Mesendoderm (in vitro differentiated cells): ENCODE measurements around the gene TENM4.

Experiments
- DNase-seq: peaks from one replicate; pipeline ENCODE4 v3.0.0; 2013
- H2AK5ac ChIP-seq: 2 replicates; pipeline ENCODE4 v1.6.1; 2013; ENCODE audit warnings: low read length, inconsistent platforms
- H2BK120ac ChIP-seq: 2 replicates; pipeline ENCODE4 v1.6.1; 2013; ENCODE audit warnings: low read depth, mild to moderate bottlenecking, low read length, moderate library complexity, mixed read lengths
- H2BK15ac ChIP-seq: replicated peaks from 2 replicates; pipeline ENCODE4 v1.6.1; 2013; ENCODE audit warnings: low read depth, mild to moderate bottlenecking, moderate library complexity
- H2BK5ac ChIP-seq: 2 replicates; pipeline ENCODE4 v1.6.1; 2013; ENCODE audit warnings: low read length, inconsistent platforms
- H3K18ac ChIP-seq: 2 replicates; pipeline ENCODE4 v1.6.1; 2013; ENCODE audit warnings: mild to moderate bottlenecking, low read length, mixed read lengths
- H3K23ac ChIP-seq: one replicate; pipeline ENCODE4 v1.6.1; 2013; ENCODE audit warnings: low read length
- H3K27ac ChIP-seq: 2 replicates; pipeline ENCODE4 v1.5.1; 2013; ENCODE audit warnings: low read depth, mild to moderate bottlenecking, inconsistent platforms, low read length, moderate library complexity
- H3K27me3 ChIP-seq: 2 replicates; pipeline ENCODE4 v1.6.1; 2013; ENCODE audit warnings: low read length, control low read depth, mild to moderate bottlenecking, inconsistent platforms; ENCODE audit not compliant: insufficient read depth, poor library complexity
- H3K36me3 ChIP-seq: 2 replicates; pipeline ENCODE4 v1.6.1; 2013; ENCODE audit warnings: low read length, inconsistent platforms; ENCODE audit not compliant: control insufficient read depth, insufficient read depth
- H3K4ac ChIP-seq: one replicate; pipeline ENCODE4 v1.6.1; 2013; ENCODE audit warnings: low read depth, mild to moderate bottlenecking, low read length, moderate library complexity
- H3K4me1 ChIP-seq: 2 replicates; pipeline ENCODE4 v1.6.1; 2013; ENCODE audit warnings: low read depth, low read length, inconsistent platforms; ENCODE audit not compliant: control insufficient read depth
- H3K4me2 ChIP-seq: 2 replicates; pipeline ENCODE4 v1.6.1; 2013; ENCODE audit warnings: low read length
- H3K4me3 ChIP-seq: 2 replicates; pipeline ENCODE4 v1.5.1; 2013; ENCODE audit warnings: mild to moderate bottlenecking, low read length
- H3K56ac ChIP-seq: one replicate; pipeline ENCODE4 v1.6.1; 2013; ENCODE audit warnings: low read length
- H3K79me1 ChIP-seq: 2 replicates; pipeline ENCODE4 v1.6.1; 2013; ENCODE audit warnings: low read length, inconsistent platforms
- H3K79me2 ChIP-seq: 2 replicates; pipeline ENCODE4 v1.6.1; 2013; ENCODE audit warnings: mild to moderate bottlenecking, low read length; ENCODE audit not compliant: control insufficient read depth, insufficient read depth
- H3K9ac ChIP-seq: 2 replicates; pipeline ENCODE4 v1.6.1; 2013; ENCODE audit warnings: low read length, inconsistent platforms
- H4K5ac ChIP-seq: one replicate; pipeline ENCODE4 v1.6.1; 2013; ENCODE audit warnings: low read length
- H4K8ac ChIP-seq: one replicate; pipeline ENCODE4 v1.6.1; 2013; ENCODE audit warnings: low read depth, mild to moderate bottlenecking, control low read depth, low read length, moderate library complexity
- WGBS: extraction: QIAGEN DNeasy Blood & Tissue Kit; methylation state at CpG from one replicate; pipeline ENCODE4 v1.1.7; 2013; ENCODE audit warnings: low lambda C conversion rate, missing lambda C conversion rate; ENCODE audit not compliant: insufficient coverage; ENCODE audit errors: extremely low coverage; 5-methylcytosine and 5-hydroxymethylcytosine counted together

Gene TENM4

DNA sequence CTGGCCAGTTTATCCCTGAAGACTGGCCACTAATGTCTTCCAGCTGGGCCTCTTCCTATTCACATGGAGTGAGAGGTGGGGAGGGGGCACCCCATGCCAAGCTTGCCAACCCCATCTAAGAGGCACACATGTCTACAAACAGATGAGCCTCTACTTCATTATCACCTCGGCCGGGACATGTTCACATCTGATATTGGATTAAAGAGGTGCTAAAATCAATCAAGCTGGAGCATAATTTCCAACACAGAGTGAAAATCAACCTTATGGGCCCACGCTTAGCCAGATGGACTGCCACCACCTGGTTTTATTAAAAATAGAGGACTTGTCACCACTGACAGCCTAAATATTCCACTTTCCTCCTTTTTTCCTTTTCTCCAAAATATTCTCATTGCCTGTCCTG is 703.5 kb downstream of the TENM4 start:
- no peak overlapping the region for H2AK5ac ChIP-seq
- H3K9ac ChIP-seq = no peak overlapping the region
- no peaks in the 10 kb centered on the region for H3K79me2 ChIP-seq
- no peaks in the 10 kb centered on the region for H3K79me1 ChIP-seq
- no peaks in the 10 kb centered on the region for H3K36me3 ChIP-seq
- H2BK120ac ChIP-seq = no peak overlapping the region
- H2BK5ac ChIP-seq = no peak overlapping the region
- H3K18ac ChIP-seq = no peak overlapping the region
- no peak overlapping the region for H3K27ac ChIP-seq
- H2BK15ac ChIP-seq = no peak overlapping the region
- H3K27me3 ChIP-seq = no peaks in the 10 kb centered on the region
- peaks cover 5% of the 10 kb centered on the region for H3K4me1 ChIP-seq
- H4K8ac ChIP-seq = no peak overlapping the region
- no peak overlapping the region for H3K56ac ChIP-seq
- H3K4me2 ChIP-seq = no peak overlapping the region
- no peak overlapping the region for H4K5ac ChIP-seq
- no CpG with 5 or more reads among the region's 3 CpGs for WGBS
- no peak overlapping the region for H3K4me3 ChIP-seq
- no peak for DNase-seq
- H3K4ac ChIP-seq = no peak overlapping the region
- H3K23ac ChIP-seq = no peak overlapping the region

DNA sequence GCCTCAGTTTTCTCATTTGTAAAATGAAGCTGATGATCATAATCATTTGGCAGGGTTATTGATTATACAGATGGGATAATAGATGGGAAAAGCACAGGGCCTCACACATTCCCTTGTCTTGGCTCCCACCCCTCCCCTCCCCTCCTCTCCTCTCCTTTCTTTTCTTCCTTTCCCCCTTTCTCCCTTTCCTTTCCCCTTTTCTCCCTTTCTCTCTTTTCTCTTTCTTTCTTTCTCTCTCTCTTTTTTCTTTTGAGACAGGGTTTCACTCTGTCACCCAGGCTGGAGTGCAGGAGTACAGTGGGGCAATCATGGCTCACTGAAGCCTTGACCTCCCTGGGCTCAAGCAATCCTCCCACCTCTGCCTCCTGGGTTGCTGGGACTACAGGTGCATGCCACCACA is 705.1 kb downstream of the TENM4 start:
- no peaks in the 10 kb centered on the region for H3K79me1 ChIP-seq
- no peak overlapping the region for H3K18ac ChIP-seq
- H3K27me3 ChIP-seq = no peaks in the 10 kb centered on the region

DNA sequence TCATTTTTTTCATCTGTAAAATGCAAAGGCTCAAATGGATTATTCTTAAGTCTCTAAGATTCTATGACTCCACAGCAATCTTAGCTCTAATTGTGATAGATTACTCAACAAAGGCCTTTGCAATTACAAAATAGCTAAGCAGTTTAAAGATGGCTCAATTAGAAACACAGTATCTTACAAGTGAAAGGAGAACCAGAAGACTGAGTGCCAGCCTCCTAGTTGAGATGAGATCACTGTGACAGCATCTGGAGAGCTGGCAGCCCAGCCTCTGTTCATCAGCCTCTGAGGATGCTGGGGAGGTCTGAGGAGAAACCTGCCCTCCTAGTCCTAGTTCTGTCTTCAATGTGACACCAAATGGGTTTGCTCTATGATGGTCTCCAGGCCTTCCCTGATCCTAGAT is 707.8 kb downstream of the TENM4 start:
- Histone ChIP-seq H3K56ac (no peak overlapping the region), H3K4me1 (no peaks in the 10 kb centered on the region), H2BK5ac (no peak overlapping the region), H3K23ac (no peak overlapping the region), H2BK15ac (no peak overlapping the region), H2BK120ac (no peak overlapping the region), H2AK5ac (no peak overlapping the region), H3K79me2 (no peaks in the 10 kb centered on the region), H4K5ac (no peak overlapping the region), H3K4me2 (no peak overlapping the region), H3K27me3 (no peaks in the 10 kb centered on the region), H3K4me3 (no peak overlapping the region), H3K9ac (no peak overlapping the region), H3K27ac (no peak overlapping the region), H4K8ac (no peak overlapping the region), H3K79me1 (no peaks in the 10 kb centered on the region), H3K18ac (no peak overlapping the region), H3K4ac (no peak overlapping the region), H3K36me3 (no peaks in the 10 kb centered on the region)
- no peak for DNase-seq

More for the DNA sequence above, 705.1 kb downstream of the TENM4 start:
- Histone ChIP-seq H3K4ac (no peak overlapping the region), H2BK15ac (no peak overlapping the region), H4K8ac (no peak overlapping the region), H4K5ac (no peak overlapping the region), H3K56ac (no peak overlapping the region), H2BK120ac (no peak overlapping the region), H3K79me2 (no peaks in the 10 kb centered on the region), H3K4me1 (peaks cover 2% of the 10 kb centered on the region), H3K36me3 (no peaks in the 10 kb centered on the region), H3K9ac (no peak overlapping the region), H2AK5ac (no peak overlapping the region), H3K4me2 (no peak overlapping the region), H3K27ac (no peak overlapping the region), H2BK5ac (no peak overlapping the region), H3K4me3 (no peak overlapping the region), H3K23ac (no peak overlapping the region)
- DNase-seq = no peak

DNA sequence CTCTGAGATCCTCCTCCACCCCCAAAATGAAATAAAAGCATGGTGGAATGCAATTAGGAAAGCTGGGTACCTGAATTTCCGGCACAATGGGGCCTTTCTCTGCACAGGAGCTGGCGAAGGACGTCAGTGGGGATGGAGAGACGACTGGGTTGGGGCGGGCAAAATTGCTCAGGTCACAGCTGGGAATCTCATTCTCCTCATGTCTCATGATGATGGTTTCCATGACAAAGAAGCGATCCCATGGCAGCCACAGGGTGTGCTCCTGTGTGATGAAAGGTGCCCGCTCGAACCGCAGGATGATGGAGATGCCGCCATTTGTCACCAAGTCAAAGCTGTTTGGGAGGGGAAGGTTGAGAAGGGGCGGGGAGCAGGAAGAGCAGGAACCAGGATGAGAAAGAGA is 708.6 kb downstream of the TENM4 start:
- Histone ChIP-seq H3K79me1 (no peaks in the 10 kb centered on the region), H3K4me2 (no peak overlapping the region), H2AK5ac (no peak overlapping the region), H3K27ac (no peak overlapping the region), H2BK5ac (no peak overlapping the region), H2BK15ac (no peak overlapping the region), H3K23ac (no peak overlapping the region), H3K9ac (no peak overlapping the region), H2BK120ac (no peak overlapping the region), H4K5ac (no peak overlapping the region), H4K8ac (no peak overlapping the region), H3K36me3 (no peaks in the 10 kb centered on the region), H3K4me3 (no peak overlapping the region), H3K4ac (no peak overlapping the region), H3K18ac (no peak overlapping the region), H3K4me1 (no peaks in the 10 kb centered on the region), H3K27me3 (no peaks in the 10 kb centered on the region), H3K79me2 (no peaks in the 10 kb centered on the region), H3K56ac (no peak overlapping the region)
- WGBS = no CpG with 5 or more reads among the region's 11 CpGs
- DNase-seq = no peak

DNA sequence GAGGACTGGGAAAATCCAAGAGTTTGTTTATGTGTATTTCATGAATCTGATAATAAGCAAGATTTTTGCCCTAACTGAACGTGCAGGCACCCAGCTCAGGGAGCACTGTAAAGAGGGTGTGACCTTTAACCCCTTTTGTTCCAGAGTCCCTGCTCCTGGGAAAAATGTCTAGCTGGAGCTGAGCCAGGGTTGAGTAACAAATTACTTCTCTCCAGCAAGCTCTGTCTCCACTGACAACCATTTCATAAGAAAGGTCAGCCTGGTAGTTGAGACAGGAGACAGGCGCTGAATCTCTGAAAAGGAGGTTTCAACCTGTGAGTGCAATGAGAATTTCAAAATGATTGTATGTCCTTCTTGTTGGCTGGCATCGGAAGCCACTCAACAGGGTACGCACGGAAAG is 709.8 kb downstream of the TENM4 start:
- Histone ChIP-seq H2AK5ac (no peak overlapping the region), H3K79me2 (no peaks in the 10 kb centered on the region), H3K36me3 (peaks cover 2% of the 10 kb centered on the region), H3K27ac (no peak overlapping the region), H3K79me1 (no peaks in the 10 kb centered on the region), H2BK120ac (no peak overlapping the region), H3K9ac (no peak overlapping the region), H4K8ac (no peak overlapping the region), H3K4ac (no peak overlapping the region), H3K4me2 (no peak overlapping the region), H4K5ac (no peak overlapping the region), H3K56ac (no peak overlapping the region), H3K18ac (no peak overlapping the region), H2BK5ac (no peak overlapping the region), H3K4me1 (no peaks in the 10 kb centered on the region), H3K23ac (no peak overlapping the region), H3K4me3 (no peak overlapping the region), H2BK15ac (no peak overlapping the region), H3K27me3 (no peaks in the 10 kb centered on the region)
- no peak for DNase-seq
- no CpG with 5 or more reads among the region's 5 CpGs for WGBS

DNA sequence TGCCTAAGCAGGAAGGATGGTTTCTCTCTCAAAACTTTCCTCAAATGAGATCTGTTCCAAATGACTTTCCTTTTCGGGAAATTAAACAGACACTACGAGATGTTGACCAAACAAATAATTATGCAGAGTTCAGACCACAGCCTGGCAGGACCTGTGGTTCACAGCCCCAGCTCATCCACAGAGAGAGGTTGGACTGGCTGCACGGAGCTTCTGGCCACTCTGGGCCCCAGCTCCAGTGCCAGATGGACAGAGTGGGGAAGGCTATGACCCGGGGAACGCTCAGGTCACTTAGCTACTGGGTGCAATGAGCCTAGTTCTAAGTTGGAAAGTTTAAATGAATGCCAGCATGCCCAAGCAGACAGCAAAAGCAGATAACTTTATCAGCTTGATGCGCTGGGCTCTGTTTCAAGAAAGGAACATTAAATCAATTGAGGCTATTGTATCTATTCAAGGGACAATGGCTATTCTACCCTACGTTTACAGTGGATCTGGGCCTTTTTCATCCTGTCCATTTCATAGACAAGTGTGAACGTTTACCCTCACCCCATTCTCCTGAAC is 710.5 kb downstream of the TENM4 start:
- Histone ChIP-seq H3K9ac (no peak overlapping the region), H4K8ac (no peak overlapping the region), H2BK5ac (no peak overlapping the region), H3K23ac (no peak overlapping the region), H3K56ac (no peak overlapping the region), H3K36me3 (peaks cover 2% of the 10 kb centered on the region), H3K4me3 (no peak overlapping the region), H2AK5ac (no peak overlapping the region), H3K79me2 (no peaks in the 10 kb centered on the region), H3K18ac (no peak overlapping the region), H3K27me3 (no peaks in the 10 kb centered on the region), H3K4me2 (no peak overlapping the region), H2BK120ac (no peak overlapping the region), H3K27ac (no peak overlapping the region), H4K5ac (no peak overlapping the region), H3K79me1 (no peaks in the 10 kb centered on the region), H2BK15ac (no peak overlapping the region), H3K4ac (no peak overlapping the region), H3K4me1 (no peaks in the 10 kb centered on the region)
- no peak for DNase-seq
- WGBS = no CpG with 5 or more reads among the region's 8 CpGs
